GM18499 (cell line): ENCODE measurements around the gene B3GNT8.
"Not testable (repeated sequence)": the region's sequence is repeated elsewhere in the genome, so short reads cannot be mapped to it uniquely, and the experiment has no call there.

Experiments used
- ATAC-seq: cut with Tn5 transposase; IDR thresholded peaks from one replicate; pipeline ENCODE4 v1.9.1; 2021; ENCODE audit warnings: moderate number of reproducible peaks; ENCODE audit not compliant: insufficient read depth, unreplicated experiment

B3GNT8 gene

DNA sequence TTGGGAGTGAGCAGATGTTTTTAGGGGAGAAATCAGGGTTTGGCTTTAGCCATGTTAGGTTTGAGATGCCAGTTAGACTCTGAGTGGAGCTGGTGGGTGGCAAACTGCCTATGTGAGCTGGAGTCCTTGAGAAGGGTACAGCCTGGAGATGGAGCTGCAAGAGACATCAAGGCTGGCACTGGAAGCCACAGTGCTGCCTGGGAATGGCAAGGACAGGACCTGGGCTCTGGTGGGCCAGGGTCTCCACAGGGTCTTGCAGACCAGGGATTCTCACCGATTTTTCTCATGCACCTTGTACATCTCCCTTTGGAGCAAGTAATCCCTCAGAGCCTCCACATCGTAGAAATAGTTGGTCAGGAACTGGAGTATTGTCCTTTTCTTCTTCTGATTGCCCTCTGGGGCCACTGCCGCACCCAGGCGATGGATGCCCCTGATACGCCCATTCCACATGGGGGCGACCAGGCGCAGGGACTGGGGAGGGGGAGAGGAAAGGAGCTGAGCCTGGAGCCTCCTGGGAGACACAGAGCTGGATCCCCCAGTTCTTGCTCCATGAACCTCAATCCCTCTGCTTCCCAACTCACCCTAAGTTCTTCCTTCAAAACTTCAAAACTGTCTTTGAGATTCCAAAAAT, 10.9 kb upstream of the B3GNT8 start:
- ATAC-seq: no peak

- no peak for ATAC-seq
Measured at GRCh38 chr19:41436674-41436951, 9.4 kb upstream of the B3GNT8 start.

- ATAC-seq: no peak
Measured at GRCh38 chr19:41435936-41436673, 8.9 kb upstream of the B3GNT8 start.

GRCh38 chr19:41435376-41435775, 8.2 kb upstream of the B3GNT8 start:
- ATAC-seq: not testable (repeated sequence)

- ATAC-seq: no peak
Measured at GRCh38 chr19:41434450-41434849, 7.3 kb upstream of the B3GNT8 start.

GRCh38 chr19:41433171-41433570, 6.0 kb upstream of the B3GNT8 start:
- ATAC-seq: no peak

GRCh38 chr19:41431426-41432386, 4.5 kb upstream of the B3GNT8 start:
- ATAC-seq: no peak

DNA sequence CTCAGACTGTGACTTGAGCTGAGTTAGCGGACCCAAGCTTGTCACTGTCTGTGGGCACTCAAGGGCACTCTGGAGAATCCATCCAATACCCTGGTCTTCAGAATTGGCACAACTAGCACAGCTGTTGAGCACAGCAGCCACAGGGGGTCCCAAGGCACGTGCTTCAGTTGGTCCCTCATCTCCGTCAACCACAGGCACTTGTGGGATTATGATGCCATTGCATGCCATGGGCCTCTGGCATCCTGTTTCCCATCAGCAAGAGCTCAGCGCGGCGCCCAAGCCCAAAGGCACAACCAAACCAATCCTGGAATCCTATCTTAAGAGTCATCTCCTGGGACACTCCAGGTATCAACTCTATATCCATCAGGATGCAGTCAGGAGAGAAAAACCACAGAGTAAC, 3.7 kb upstream of the B3GNT8 start:
- ATAC-seq: no peak

GRCh38 chr19:41428481-41428859, 1.3 kb upstream of the B3GNT8 start:
- no peak for ATAC-seq

DNA sequence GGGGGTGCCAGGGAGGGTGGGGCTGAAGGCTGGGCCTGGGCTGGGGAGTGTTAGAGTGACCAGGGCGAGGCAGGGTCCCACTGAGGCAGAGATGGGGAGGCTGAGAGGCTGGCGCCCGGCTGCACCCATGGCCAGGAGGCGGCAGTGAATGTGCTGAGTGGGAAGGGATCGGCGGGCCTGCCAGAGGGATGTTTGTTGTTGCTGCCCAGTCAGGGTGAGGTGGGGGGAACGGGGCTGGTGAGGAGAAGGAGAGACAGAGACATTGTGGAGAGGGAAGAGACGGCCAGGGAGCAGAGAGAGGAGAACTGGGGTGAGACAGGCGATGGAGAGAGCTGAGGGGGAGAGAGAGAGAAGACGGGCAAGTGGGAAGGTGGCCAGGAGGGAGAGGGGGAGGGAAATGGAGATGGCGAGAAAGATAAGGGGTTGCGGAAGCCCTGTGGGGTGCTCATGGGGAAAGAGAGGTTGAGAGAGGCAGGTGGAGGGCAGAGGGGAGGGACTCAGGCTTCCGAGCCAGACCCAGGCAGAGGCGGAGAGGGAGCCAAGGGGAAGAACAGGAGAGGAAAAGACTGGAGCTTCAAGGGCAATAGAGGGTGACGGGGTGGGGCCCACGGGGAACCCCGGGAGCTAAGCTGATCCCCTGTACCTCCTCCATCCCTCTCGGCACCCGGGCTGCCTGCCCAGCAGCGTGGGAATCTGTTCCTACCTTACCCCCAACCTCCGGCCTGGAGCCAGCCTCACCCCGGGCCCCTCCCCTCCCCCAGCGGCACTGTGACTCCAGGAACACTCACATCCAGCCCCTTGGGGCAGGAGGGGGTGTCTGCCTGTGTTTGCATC, 690 bp upstream of the B3GNT8 start:
- ATAC-seq: no peak

DNA sequence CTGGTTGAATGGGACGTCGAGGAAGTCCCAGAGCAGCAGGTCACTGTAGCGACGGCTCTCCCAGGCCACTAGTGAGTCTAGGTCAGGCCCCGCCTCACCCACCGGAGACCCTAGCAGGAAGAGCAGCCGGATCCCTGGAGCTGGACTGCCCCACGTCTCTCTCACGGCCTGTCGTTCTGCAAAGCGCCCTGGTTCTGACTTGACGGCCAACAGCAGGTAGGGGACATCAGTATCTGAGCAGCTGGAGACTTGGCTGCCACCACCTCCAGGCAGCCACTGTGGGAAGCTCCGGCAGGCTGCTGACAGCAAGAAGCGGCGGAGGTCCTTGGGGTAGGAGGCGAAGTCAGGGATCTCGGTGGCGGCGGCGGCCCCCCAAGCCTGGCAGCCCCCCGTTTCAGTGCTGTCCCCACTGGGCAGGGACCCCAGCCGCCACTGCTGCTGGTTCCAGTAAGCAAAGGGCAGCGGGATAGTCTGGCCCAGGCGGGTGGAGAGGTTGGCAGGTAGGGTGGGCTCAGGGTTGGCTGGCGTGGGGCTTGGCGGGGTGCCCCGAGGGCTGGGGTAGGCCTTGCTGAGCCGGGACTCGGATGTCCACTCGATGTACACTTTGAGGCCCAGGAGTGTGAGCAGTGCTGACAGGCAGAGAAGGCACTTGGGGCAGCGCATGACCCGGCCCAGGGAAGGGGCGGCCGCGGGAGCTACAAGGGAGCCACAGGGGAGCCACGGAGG, 895 bp downstream of the B3GNT8 start:
- ATAC-seq: no peak

DNA sequence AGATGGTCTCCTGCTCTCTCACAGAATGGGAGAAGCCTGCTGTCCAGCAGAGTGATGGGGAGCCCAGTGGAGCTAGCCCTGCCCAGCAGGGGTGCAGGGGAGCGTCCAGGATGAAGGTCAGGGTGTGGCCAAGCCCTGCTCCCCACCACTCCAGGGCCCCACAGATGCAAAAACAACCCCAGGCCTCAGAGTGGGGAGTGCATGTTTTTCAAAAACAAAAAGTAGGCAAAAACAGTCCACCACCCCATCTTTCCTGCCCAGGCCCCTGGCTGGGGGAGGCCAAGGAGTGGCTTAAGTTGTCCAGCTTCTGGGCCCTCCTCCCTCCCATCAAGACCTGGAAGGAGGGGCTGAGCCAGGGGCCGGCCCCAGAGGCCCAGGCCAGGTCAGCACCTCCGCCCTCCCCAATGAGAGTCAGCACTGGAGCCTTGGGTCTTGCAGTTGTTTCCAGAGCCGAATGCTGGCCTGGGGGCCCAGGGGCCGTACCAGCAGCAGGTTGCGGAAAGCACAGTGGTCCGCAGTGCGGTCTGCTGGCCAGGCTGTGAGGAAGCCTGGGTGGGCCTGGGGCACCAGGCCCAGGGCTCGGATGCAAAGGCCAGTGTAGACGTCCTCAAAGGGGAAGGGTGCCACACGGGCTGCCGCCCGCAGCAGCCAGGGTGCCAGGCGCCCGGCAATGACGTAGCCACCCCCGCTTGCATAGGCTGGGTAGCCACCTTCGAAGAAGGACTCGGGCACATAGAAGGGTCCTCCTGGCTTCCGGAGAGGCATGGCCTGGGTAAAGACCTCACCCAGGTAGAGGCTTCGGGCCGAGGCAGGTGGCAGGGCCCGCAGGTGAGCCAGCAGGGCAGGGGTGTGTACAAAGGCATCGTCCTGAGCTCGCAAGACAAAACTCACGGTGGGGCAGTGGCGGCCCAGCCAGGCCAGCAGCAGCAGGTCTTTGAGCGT, 1.7 kb downstream of the B3GNT8 start:
- ATAC-seq: no peak

GRCh38 chr19:41424335-41425173, 2.6 kb downstream of the B3GNT8 start:
- ATAC-seq: no peak

DNA sequence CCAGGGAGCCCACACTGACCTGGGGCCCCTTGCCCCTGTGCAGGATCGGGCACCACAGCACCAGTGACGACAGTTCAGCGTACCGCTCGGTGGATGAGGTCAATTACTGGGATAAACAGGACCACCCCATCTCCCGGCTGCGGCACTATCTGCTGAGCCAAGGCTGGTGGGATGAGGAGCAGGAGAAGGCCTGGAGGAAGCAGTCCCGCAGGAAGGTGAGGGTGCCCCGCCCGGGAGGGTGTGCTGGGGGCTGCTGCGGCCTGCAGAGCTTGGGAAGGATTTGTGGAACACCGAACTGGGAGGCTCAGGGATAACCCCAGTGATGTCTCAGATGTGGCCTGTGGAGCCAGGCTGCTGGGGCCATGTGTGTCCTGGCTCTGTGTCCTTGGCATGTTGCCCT, 4.2 kb downstream of the B3GNT8 start:
- ATAC-seq: no peak

DNA sequence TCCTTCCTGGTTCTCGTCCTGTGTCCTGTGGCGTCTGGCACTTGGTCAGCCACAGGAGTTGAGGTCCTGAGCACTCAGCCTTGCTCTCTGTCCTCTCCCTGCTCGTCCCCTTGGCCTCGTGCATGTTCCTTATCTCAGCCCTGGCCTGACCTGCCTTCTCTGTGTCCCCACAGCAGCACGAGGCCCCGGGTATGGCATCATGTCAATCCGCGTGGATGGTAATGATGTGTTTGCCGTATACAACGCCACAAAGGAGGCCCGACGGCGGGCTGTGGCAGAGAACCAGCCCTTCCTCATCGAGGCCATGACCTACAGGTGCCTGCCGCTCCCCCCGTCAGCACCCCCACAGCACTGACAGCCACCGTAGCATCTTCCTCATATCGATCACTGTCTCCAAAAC, 4.7 kb downstream of the B3GNT8 start:
- no peak for ATAC-seq

DNA sequence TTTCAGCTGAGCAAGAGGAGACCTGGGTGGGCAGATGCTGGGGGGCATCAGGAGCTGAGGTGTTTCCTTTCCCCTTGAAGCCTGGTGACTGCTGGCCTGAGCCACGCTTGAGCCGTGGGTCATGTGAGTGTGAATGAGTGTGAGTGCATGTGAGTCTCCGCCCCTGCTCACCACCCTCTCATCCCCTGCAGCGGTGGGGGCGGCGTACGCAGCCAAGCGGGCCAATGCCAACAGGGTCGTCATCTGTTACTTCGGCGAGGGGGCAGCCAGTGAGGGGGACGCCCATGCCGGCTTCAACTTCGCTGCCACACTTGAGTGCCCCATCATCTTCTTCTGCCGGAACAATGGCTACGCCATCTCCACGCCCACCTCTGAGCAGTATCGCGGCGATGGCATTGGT, 5.2 kb downstream of the B3GNT8 start:
- no peak for ATAC-seq

DNA sequence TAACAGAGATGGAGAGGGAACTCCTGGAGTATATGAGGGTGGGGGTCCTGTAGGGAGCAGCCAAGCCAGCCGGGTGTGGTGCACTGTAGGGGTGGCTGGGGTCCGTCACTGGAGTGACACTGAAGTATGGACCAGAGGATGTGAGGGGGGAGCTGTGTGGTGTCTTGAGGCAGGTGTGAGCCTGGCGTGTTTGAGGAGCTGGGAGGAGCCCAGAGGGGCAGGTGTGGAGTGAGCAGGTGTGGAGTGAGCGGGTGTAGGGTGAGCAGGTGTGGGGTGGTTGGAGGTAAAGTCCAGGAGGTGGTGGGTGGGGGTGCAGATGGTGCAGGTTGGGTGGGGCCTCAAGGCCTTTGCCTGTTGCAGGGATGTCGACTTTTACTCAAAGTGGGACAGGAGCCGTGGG, 5.9 kb downstream of the B3GNT8 start:
- ATAC-seq: no peak
